OCI-LY1 (cell line): ENCODE measurements around the gene RALGPS1.

ENCODE experiments used
- H2AFZ ChIP-seq: fragments of 200-600 bp; sonication (generic), shearing (Covaris generic); 2 replicates; pipeline ENCODE4 v1.6.0; 2014; ENCODE audit warnings: antibody characterized with exemption, mild to moderate bottlenecking, low read length
- H3F3A ChIP-seq: fragments of 200-600 bp; sonication (generic), shearing (Covaris generic); 2 replicates; pipeline ENCODE4 v1.6.0; 2014; ENCODE audit warnings: mild to moderate bottlenecking, antibody characterized with exemption, low read length, moderate library complexity; ENCODE audit not compliant: insufficient read depth
- H3K27ac ChIP-seq: fragments of 200-600 bp; sonication (generic); 2 replicates; pipeline ENCODE4 v1.5.1; 2014; ENCODE audit warnings: low read length, mixed run types, mild to moderate bottlenecking, low read depth; ENCODE audit not compliant: poor library complexity, severe bottlenecking
- H3K27me3 ChIP-seq: fragments of 200-600 bp; sonication (generic); 2 replicates; pipeline ENCODE4 v1.6.0; 2014; ENCODE audit warnings: antibody characterized with exemption, mild to moderate bottlenecking, low read length, moderate library complexity; ENCODE audit not compliant: insufficient read depth
- H3K36me3 ChIP-seq: fragments of 200-600 bp; sonication (generic); 2 replicates; pipeline ENCODE4 v1.6.1; 2014; ENCODE audit warnings: mild to moderate bottlenecking, antibody characterized with exemption, low read length, moderate library complexity, mixed read lengths; ENCODE audit not compliant: insufficient read depth
- H3K4me1 ChIP-seq: fragments of 200-600 bp; sonication (generic); 2 replicates; pipeline ENCODE4 v1.5.1; 2014; ENCODE audit warnings: mild to moderate bottlenecking, low read length, moderate library complexity; ENCODE audit not compliant: insufficient read depth, severe bottlenecking
- H3K4me2 ChIP-seq: fragments of 200-600 bp; sonication (generic), shearing (Covaris generic); 2 replicates; pipeline ENCODE4 v1.6.1; 2014; ENCODE audit warnings: low read length
- H3K4me3 ChIP-seq: fragments of 200-600 bp; sonication (generic); 2 replicates; pipeline ENCODE4 v1.5.1; 2014; ENCODE audit warnings: low read length, low read depth, mild to moderate bottlenecking, mixed read lengths; ENCODE audit not compliant: poor library complexity, severe bottlenecking
- H3K79me2 ChIP-seq: fragments of 200-600 bp; shearing (Covaris generic); 2 replicates; pipeline ENCODE4 v1.6.1; 2016; ENCODE audit warnings: mixed run types, low read length, mixed read lengths; ENCODE audit not compliant: insufficient read depth
- H3K9ac ChIP-seq: fragments of 200-600 bp; sonication (generic), shearing (Covaris generic); 2 replicates; pipeline ENCODE4 v1.6.1; 2014; ENCODE audit warnings: mild to moderate bottlenecking, low read length, mixed read lengths
- H3K9me2 ChIP-seq: fragments of 200-600 bp; sonication (generic), shearing (Covaris generic); 2 replicates; pipeline ENCODE4 v1.6.1; 2014; ENCODE audit warnings: low read depth, mild to moderate bottlenecking, low read length, mixed read lengths
- H3K9me3 ChIP-seq: fragments of 200-600 bp; shearing (Covaris generic); 2 replicates; pipeline ENCODE4 v1.6.1; 2014; ENCODE audit warnings: low read length, mixed read lengths
- H4K20me1 ChIP-seq: fragments of 200-600 bp; sonication (generic), shearing (Covaris generic); 2 replicates; pipeline ENCODE4 v1.6.0; 2016; ENCODE audit warnings: mild to moderate bottlenecking, low read length; ENCODE audit not compliant: insufficient read depth
- CTCF ChIP-seq: fragments of 200-600 bp; sonication (generic), shearing (Covaris generic); IDR thresholded peaks from 2 replicates; pipeline ENCODE4 v1.5.1; 2017; ENCODE audit warnings: mild to moderate bottlenecking, antibody characterized with exemption, low read length, moderate library complexity, mixed read lengths
- EZH2 ChIP-seq: fragments of 200-600 bp; sonication (generic), shearing (Covaris generic); IDR thresholded peaks from 2 replicates; pipeline ENCODE4 v1.8.0; 2017; ENCODE audit warnings: borderline replicate concordance, mixed run types, mild to moderate bottlenecking, antibody characterized with exemption, low read length, moderate library complexity, mixed read lengths

The RALGPS1 gene

GRCh38 chr9:127177665-127178265 is 263.2 kb downstream of the RALGPS1 start:
- H3K9me3 ChIP-seq, result no peaks in the 10 kb centered on the region
- no peak overlapping the region for H3K9ac ChIP-seq
- no peaks in the 10 kb centered on the region for H3K27me3 ChIP-seq
- no peaks in the 10 kb centered on the region for H3K9me2 ChIP-seq
- no peaks in the 10 kb centered on the region for H3K79me2 ChIP-seq
- H3F3A ChIP-seq, result no peaks in the 10 kb centered on the region
- H2AFZ ChIP-seq, result no peak overlapping the region
- no peak overlapping the region for H3K27ac ChIP-seq
- no peak overlapping the region for H3K4me2 ChIP-seq
- TF ChIP-seq EZH2 (no peak), CTCF (no peak)
- H3K4me1 ChIP-seq, result no peaks in the 10 kb centered on the region
- H3K36me3 ChIP-seq, result no peaks in the 10 kb centered on the region
- H3K4me3 ChIP-seq, result no peak overlapping the region
- H4K20me1 ChIP-seq, result no peaks in the 10 kb centered on the region

GRCh38 chr9:127178686-127179632 is 264.4 kb downstream of the RALGPS1 start:
- Histone ChIP-seq H3K4me1 (no peaks in the 10 kb centered on the region), H4K20me1 (no peaks in the 10 kb centered on the region), H3K9me3 (no peaks in the 10 kb centered on the region), H3F3A (no peaks in the 10 kb centered on the region), H3K79me2 (no peaks in the 10 kb centered on the region), H3K27me3 (no peaks in the 10 kb centered on the region), H2AFZ (no peak overlapping the region), H3K27ac (no peak overlapping the region), H3K9ac (no peak overlapping the region), H3K9me2 (no peaks in the 10 kb centered on the region), H3K4me3 (no peak overlapping the region), H3K4me2 (no peak overlapping the region), H3K36me3 (no peaks in the 10 kb centered on the region)
- no peak for TF ChIP-seq EZH2
- no peak for TF ChIP-seq CTCF

- Histone ChIP-seq H3K9me2 (no peaks in the 10 kb centered on the region), H3K4me2 (no peak overlapping the region), H3K9me3 (no peaks in the 10 kb centered on the region), H3K9ac (no peak overlapping the region), H3K4me3 (no peak overlapping the region), H3K4me1 (no peaks in the 10 kb centered on the region), H3K79me2 (no peaks in the 10 kb centered on the region), H4K20me1 (no peaks in the 10 kb centered on the region), H2AFZ (no peak overlapping the region), H3K36me3 (no peaks in the 10 kb centered on the region), H3F3A (no peaks in the 10 kb centered on the region), H3K27ac (no peak overlapping the region), H3K27me3 (no peaks in the 10 kb centered on the region)
- no peak for TF ChIP-seq CTCF
- TF ChIP-seq EZH2, result no peak
Observed at GRCh38 chr9:127179633-127180441, 265.3 kb downstream of the RALGPS1 start.
